GM21381 (cell line): ENCODE measurements around the gene ADGRV1.

Experiments
- ATAC-seq: cut with Tn5 transposase; IDR thresholded peaks from one replicate; pipeline ENCODE4 v1.9.1; 2021; ENCODE audit warnings: mild to moderate bottlenecking, moderate library complexity; ENCODE audit not compliant: unreplicated experiment

Gene ADGRV1

GRCh38 chr5:90558344-90559192, at the start of gene ADGRV1:
TSS of gene ADGRV1 (plus strand) at chr5:90558797. CDS start at chr5:90558896, 99 bp downstream.
- peak; percentile 59 for ATAC-seq

GRCh38 chr5:90510438-90510837, 48.2 kb upstream of the ADGRV1 start:
- no peak for ATAC-seq

DNA sequence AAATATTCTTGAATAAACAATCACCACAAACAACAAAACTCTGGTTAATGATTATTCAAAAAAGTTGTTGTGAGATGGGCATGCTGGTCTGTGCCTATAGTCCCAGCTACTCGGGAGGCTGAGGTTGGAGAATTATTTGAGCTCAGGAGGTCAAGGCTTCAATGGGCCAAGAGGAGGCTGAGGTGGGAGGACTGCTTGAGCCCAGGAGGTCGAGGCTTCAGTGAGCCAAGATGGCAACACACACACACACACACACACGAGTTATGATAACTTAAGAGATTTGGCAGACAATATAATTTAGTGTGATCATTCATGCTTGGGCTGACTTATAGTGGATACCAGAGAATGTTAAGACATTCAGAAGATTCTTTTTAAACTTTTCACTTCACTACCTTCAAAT, 44.1 kb upstream of the ADGRV1 start:
- ATAC-seq: no peak

DNA sequence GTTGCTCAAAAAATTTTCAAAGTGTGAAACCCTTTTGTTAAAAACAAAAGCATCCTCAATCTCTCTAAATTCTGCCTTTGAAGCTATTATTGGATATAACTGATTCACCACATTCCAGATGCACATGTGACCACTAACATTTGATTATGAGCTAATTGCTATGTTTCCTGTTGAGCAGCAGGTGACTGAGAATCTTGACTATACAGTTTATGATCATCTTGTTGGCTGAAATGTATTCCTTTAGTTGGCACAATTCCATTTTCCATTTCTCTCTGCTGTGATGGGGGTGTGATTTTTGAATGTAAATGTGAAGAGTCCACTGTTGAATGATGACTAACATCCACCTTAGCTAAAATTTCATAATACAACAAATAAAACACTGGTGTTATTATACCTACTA, 39.9 kb upstream of the ADGRV1 start:
- no peak for ATAC-seq

- no peak for ATAC-seq
These were observed 39.5 kb upstream of the ADGRV1 start for GRCh38 chr5:90519081-90519480.

DNA sequence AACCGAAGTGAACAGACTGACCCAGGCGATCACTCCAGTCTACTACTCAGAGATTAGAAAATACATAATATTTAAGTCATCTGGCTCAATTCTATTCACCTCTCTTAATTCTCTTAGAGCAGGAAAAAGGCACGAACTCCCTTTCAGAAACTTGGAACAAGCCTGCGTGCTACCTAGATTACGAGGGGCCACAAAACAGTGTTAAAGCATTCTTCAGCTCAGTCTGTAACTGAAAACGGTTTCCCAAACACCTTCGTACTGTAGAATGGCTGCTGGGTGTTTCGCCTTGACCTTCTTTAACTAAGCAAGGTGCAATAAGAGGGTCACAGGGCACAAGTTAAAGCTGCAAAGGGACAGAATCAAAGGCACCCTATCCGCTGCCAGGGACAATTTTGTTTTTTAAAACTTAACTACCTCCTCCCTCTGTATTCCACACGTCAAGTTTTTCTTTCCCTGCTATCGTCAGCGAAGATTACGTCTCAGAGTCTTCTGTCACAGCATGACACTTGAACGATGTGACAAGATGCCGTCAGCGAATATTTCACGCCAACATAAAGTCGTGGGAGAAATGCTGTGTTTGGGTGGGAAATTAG, 29.9 kb upstream of the ADGRV1 start:
- no peak for ATAC-seq

- peak; percentile 89 for ATAC-seq
These were observed 29.2 kb upstream of the ADGRV1 start, which contains the start of gene LYSMD3 for GRCh38 chr5:90529194-90529938. TSS of gene LYSMD3 (minus strand) at chr5:90529584. CDS start at chr5:90525289, 4,295 bp downstream.

DNA sequence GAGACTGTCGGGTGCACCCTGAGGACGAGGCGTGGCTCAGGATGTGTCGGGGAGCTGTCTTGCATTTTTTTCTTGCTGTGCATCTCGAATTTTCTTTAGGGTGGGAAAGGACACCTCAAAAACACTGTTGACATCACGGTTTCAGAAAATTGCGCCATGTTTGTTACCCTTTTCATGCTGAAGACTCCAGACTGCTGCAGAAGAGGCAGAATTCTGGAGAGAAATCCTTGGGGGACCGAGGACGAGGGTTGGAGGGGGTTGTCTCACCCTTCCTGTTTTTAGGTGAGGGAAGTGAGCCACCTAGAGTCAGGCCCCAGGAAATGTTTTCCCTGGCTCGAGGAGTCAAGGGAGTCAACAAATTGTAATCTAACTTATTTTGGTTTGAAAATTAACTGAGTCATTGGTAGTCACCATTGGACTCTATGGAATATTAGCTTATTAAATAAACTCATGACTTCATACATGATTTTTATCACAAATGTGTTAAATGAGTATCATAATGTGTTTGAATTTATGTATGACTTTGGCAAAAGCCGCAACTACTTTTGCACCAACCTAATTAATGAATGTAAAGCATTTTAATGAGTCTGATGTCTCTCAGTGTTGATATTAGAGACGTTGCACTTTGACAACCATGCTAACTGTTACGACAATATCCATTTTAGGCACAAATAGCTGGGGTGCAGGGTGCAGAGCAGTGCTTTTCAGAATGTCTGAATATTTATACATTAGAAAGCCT, 28.5 kb upstream of the ADGRV1 start:
- peak; percentile 46 for ATAC-seq

DNA sequence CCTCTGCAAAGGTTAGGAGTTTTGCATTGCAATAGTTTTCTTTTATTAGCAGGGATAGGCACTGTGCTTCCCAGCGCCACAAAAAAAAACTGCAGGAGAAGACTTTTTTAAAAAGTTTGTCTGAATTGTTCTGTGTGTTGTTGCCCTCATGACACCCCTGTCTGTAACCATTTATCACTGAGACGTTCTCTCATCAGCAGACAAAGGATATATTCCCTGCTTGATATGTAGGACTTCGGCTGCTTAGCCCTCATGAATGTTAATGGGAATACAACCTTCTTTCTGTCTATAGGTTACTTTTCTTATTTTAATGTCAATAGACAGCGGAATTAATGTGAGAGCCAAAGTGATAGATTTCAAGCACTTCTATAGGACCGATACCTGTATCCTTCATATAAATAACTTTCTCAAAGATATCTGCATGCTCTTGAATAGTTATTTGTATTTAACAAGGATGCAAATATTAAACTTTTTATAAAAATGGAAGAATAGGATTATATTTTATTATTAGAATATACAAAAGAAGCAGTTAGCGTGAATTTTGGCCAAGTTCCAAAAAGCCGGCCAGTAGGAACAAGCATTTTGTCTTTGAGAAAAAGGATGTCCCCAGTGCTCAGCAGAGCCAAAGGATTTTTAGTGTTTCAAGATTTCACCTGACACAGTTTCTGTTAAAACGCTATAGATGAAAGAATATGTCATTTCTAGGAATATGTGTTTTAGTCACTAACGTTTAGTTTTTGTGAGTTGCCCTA, 27.7 kb upstream of the ADGRV1 start:
- ATAC-seq: no peak

- no peak for ATAC-seq
These were observed 24.8 kb upstream of the ADGRV1 start for GRCh38 chr5:90533794-90534193.

DNA sequence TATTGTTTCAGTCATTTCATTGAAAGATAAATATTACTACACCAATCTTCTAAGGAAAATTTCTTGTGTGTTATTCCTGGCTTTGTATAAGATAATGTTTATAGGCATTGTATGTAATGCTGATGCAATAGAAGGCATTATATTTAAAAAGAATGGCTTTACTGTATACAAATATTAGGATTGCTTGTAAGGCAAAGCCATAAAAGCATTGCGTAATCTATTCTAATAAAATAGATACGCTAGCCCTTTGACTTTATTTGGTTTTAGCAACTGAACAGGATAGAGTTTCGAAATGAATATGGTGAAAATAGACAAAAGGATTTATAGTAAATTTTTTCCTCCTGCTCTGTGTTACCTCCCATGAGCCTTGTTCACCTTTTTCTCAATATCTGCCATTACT, 23.7 kb upstream of the ADGRV1 start:
- ATAC-seq: no peak

DNA sequence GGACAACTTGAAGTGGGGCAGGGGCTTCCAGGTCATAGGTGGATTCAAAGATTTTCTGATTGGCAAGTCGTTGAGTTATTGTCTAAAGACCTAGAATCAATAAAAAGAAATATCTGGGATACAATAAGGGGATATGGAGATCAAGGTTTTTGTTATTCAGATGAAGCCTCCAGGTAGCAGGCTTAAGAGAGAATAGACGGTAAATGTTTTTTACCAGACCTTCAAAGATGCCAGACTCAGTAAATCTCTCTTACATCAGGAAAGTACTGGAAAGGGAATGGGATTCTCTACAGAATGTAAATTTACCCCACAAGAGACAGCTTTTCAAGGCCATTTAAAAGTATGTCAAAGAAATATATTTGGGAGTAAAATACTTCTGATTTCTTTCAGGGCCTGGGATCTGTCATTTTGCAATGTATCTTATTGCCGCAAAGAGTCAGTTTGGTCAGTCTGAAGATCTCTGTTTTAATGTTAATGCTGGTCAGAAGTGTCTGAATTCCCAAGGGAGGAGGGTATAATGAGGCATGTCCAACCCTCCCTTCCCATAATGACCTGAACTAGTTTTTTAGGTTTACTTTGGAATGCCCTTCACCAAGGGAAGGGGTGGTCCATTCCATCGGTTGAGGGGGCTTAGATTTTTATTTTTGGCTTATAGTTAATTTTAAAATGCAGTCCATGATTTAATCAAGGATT, 15.6 kb upstream of the ADGRV1 start:
- ATAC-seq: no peak

- no peak for ATAC-seq
These were observed 13.1 kb upstream of the ADGRV1 start for GRCh38 chr5:90545511-90545910.

- ATAC-seq: no peak
These were observed 12.3 kb upstream of the ADGRV1 start for GRCh38 chr5:90546216-90546837.

DNA sequence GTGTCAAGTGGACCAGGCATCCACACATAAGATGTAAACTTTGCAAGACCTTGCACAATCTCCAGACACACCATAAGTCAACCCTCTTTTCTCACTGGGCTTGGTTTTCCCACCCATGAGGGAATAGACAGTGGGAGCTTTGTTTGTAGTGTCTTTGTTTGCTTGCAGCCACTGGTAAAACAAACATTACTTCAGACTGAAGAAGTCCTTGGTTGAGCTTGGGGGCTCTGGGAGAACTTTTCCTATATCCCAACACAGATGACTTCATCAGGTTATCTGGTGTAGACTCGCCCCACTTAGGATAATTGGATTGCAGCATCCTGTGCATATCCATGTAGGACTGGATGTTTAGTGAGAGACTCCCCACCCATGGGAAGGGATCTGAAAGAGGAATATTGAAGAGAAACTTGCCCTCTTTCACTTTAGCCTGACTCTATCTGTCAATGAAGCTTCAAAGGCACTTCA, 11.5 kb upstream of the ADGRV1 start:
- ATAC-seq: no peak

- ATAC-seq: no peak
These were observed 10.5 kb upstream of the ADGRV1 start for GRCh38 chr5:90548069-90548593.

- ATAC-seq: no peak
These were observed 9.4 kb upstream of the ADGRV1 start for GRCh38 chr5:90549223-90549622.

DNA sequence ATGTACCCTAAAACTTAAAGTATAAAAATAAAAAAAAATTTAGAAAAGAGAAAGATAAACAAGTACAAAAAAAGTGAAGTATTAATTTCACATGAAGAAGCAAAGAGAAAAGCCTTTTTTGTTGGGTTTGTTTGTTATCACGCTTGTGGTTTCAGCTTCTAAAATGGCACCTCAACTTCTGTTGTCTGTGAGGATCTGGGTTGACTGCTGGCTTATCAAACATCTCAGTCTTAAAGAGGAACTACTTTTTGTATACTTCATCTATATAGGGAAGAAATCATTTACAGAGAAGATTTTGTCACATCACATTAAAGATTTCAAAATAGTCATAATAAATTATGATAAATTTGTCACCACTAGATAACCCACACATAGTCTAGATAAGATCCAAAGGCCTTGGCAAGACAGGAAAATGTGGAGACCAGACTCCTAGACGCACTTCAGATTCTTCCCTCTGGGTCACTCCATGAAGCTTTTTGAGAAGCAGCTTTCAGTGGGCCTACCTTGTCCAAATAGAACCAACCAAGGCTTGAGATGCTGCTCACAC, 8.8 kb upstream of the ADGRV1 start:
- no peak for ATAC-seq

DNA sequence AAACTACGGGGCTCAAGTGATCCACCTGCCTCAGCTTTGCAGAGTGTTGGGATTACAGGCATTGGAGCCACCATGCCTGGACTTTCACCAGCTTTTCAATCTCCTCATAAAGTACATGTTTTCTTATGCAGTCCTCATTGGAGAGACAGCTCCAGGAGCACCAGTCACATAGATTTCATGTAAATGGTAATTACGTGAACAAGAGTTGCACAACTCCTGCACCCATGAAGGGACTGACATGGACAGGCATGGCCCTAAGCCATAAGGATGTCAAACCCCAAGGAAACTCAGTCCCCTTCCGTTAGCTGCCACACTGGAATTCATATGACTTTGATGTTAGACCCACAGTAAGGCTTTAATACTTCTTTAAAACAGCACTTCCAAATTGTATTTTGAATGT, 7.6 kb upstream of the ADGRV1 start:
- no peak for ATAC-seq
